Astrocyte of the cerebellum (primary cell): ENCODE measurements around the gene SLC39A12.
"Not testable (repeated sequence)": the region's sequence is repeated elsewhere in the genome, so short reads cannot be mapped to it uniquely, and the experiment has no call there.

Source experiments
- DNase-seq: peaks from one replicate; pipeline ENCODE4 v3.0.0-alpha.2; 2011; ENCODE audit warnings: low read depth
- H3K4me3 ChIP-seq: 2 replicates; pipeline ENCODE4 v1.5.1; 2011; ENCODE audit warnings: mild to moderate bottlenecking, low read depth, low read length, moderate library complexity
- in situ Hi-C: cut with HindIII; loops from 2 replicates; pipeline ENCODE4 v1.10.0; 2017; ENCODE audit warnings: low sequenced_read_pairs
- TF ChIP-seq, protein P1 (sequence below): IDR thresholded peaks from 2 replicates; pipeline ENCODE4 v1.5.1; 2012; ENCODE audit warnings: low read length, low read depth, moderate library complexity, mild to moderate bottlenecking; ENCODE audit errors: missing control alignments

Gene SLC39A12

GRCh38 chr10:17923728-17924127 is 28.0 kb upstream of the SLC39A12 start:
- DNase-seq: peak; percentile 84
- no peak overlapping the region for H3K4me3 ChIP-seq
- TF ChIP-seq, protein P1, sequence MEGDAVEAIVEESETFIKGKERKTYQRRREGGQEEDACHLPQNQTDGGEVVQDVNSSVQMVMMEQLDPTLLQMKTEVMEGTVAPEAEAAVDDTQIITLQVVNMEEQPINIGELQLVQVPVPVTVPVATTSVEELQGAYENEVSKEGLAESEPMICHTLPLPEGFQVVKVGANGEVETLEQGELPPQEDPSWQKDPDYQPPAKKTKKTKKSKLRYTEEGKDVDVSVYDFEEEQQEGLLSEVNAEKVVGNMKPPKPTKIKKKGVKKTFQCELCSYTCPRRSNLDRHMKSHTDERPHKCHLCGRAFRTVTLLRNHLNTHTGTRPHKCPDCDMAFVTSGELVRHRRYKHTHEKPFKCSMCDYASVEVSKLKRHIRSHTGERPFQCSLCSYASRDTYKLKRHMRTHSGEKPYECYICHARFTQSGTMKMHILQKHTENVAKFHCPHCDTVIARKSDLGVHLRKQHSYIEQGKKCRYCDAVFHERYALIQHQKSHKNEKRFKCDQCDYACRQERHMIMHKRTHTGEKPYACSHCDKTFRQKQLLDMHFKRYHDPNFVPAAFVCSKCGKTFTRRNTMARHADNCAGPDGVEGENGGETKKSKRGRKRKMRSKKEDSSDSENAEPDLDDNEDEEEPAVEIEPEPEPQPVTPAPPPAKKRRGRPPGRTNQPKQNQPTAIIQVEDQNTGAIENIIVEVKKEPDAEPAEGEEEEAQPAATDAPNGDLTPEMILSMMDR: no peak
- in situ Hi-C loops: no loop called here

DNA sequence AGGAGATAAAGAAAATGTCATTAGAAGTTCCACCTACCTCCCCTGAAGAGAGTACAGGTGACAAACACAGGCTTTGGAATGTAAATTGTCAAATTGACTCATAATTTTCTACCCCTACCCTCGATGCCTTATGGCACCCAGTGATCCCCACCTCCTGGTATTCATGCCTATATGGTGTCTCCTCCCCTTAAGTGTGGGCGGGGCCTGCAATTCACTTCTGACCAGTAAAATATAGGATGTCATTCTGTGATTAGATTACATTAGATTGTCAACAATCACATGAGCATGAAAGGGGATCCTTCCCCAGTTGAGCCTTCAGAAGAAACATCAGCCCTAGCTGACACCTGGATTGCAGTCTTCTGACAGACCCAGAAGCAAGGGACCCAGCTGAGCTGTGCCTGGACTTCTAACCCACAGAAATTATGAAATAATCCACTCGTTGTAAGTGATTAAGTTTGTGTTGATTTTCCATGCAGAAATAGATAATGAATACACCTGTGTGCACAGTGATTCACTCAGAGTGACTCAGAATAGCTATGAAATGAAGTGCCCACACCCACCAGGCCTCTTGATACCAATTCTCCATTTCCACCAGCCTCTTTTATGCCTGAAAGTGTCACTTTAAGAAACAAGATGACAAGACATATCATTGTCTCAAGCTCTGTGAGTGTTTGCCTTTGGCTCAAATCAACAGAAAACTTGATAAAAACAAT is 8.5 kb upstream of the SLC39A12 start:
- in situ Hi-C loops: no loop called here
- no peak overlapping the region for H3K4me3 ChIP-seq
- TF ChIP-seq, protein P1: no peak
- DNase-seq: no peak

- in situ Hi-C loops, DNase-seq, H3K4me3 ChIP-seq: not testable (repeated sequence)
These were observed 1.4 kb upstream of the SLC39A12 start for GRCh38 chr10:17950269-17950668.

GRCh38 chr10:17950726-17951125 is 992 bp upstream of the SLC39A12 start:
- in situ Hi-C loops: no loop called here
- no peak overlapping the region for H3K4me3 ChIP-seq
- DNase-seq: no peak
- TF ChIP-seq, protein P1: no peak

DNA sequence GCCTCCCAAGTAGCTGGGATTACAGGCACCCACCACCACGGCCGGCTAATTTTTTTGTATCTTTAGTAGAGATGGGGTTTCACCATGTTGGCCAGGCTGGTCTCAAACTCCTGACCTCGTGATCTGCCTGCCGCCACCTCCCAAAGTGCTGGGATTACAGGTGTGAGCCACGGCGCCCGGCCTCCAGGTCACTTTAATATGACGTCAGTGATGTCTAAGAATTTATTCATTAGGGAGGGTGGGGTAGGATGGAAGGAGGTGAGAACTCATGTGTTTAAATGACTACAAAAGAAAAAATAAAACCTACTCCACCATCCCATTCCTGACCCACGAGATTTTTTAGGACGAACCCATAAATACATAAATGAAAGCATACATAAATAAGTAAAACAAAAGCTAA is 2.7 kb downstream of the SLC39A12 start:
- H3K4me3 ChIP-seq, DNase-seq, in situ Hi-C loops: not testable (repeated sequence)

GRCh38 chr10:17954861-17955260 is 3.1 kb downstream of the SLC39A12 start:
- no peak for DNase-seq
- TF ChIP-seq, protein P1: no peak
- in situ Hi-C loops: no loop called here

GRCh38 chr10:17958049-17958448 is 6.3 kb downstream of the SLC39A12 start:
- DNase-seq: no peak
- in situ Hi-C loops: no loop called here
- TF ChIP-seq, protein P1: no peak
- no peak overlapping the region for H3K4me3 ChIP-seq

More at GRCh38 chr10:17954861-17955260, 3.1 kb downstream of the SLC39A12 start:
- H3K4me3 ChIP-seq: no peak overlapping the region
